IMR-90 (cell line): ENCODE data around the gene SLC6A7. TPM values are rescaled to one million over a fixed set of nuclear protein-coding genes. Genes with fewer than 3 reads are reported as not detected.

Experiments
- ATAC-seq: fragments of 200-7000 bp; cut with Tn5 transposase; 2 replicates; pipeline ENCODE4 v1.9.1; 2020; ENCODE audit warnings: low read depth, mild to moderate bottlenecking, moderate library complexity
- BruUV-seq: library from RNA; stranded (reverse); fragments of 400-500 nt; replicated peaks from 2 replicates; lab custom pipeline; 2021; lab: Mats Ljungman, UMichigan
- CTCF ChIA-PET: fragments of 300-600 bp; formaldehyde crosslinking; extraction: SDS; loops from one replicate; lab custom pipeline; 2021; ENCODE audit warnings: antibody characterized with exemption; lab: Yijun Ruan, JAX
- POLR2A ChIA-PET: fragments of 300-600 bp; sonication (Branson Sonifier 250); formaldehyde crosslinking; loops from one replicate; lab custom pipeline; 2022; ENCODE audit warnings: antibody characterized with exemption; ENCODE audit not compliant: unreplicated experiment; lab: Charles Lee
- DNase-seq: peaks from one replicate; pipeline ENCODE4 v3.0.0; 2013
- H2AFZ ChIP-seq: replicated peaks from 2 replicates; pipeline ENCODE3; 2013; ENCODE audit warnings: low read length, mild to moderate bottlenecking; ENCODE audit not compliant: poor library complexity
- H2AK5ac ChIP-seq: 2 replicates; pipeline ENCODE4 v1.6.1; 2013; ENCODE audit warnings: low read depth, low read length, inconsistent platforms
- H2AK9ac ChIP-seq: replicated peaks from 2 replicates; pipeline ENCODE3; 2013; ENCODE audit warnings: mild to moderate bottlenecking, low read depth, low read length, moderate library complexity; ENCODE audit not compliant: poor library complexity
- H2BK120ac ChIP-seq: 2 replicates; pipeline ENCODE4 v1.6.1; 2013; ENCODE audit warnings: low read depth, low read length, inconsistent platforms
- H2BK15ac ChIP-seq: 3 replicates; pipeline ENCODE4 v1.6.1; 2013; ENCODE audit warnings: low read depth, low read length, inconsistent platforms
- H2BK20ac ChIP-seq: 2 replicates; pipeline ENCODE4 v1.6.1; 2013; ENCODE audit warnings: low read depth, mild to moderate bottlenecking, inconsistent platforms, low read length, moderate library complexity
- H2BK5ac ChIP-seq: 2 replicates; pipeline ENCODE4 v1.6.1; 2013; ENCODE audit warnings: mild to moderate bottlenecking, low read depth, low read length, inconsistent platforms; ENCODE audit not compliant: poor library complexity, severe bottlenecking
- H3K14ac ChIP-seq: replicated peaks from 2 replicates; pipeline ENCODE4 v1.6.1; 2013; ENCODE audit warnings: low read depth, low read length, inconsistent platforms
- H3K18ac ChIP-seq: 2 replicates; pipeline ENCODE4 v1.6.1; 2013; ENCODE audit warnings: low read depth, low read length, control low read depth
- H3K23ac ChIP-seq: 2 replicates; pipeline ENCODE4 v1.6.1; 2013; ENCODE audit warnings: low read depth, low read length, inconsistent platforms
- H3K27ac ChIP-seq: 2 replicates; pipeline ENCODE4 v1.5.1; 2013; ENCODE audit warnings: mild to moderate bottlenecking, control low read depth, low read length; ENCODE audit not compliant: insufficient read depth
- H3K27me3 ChIP-seq: 2 replicates; pipeline ENCODE4 v1.6.1; 2013; ENCODE audit warnings: low read length; ENCODE audit not compliant: control insufficient read depth, insufficient read depth
- H3K36me3 ChIP-seq: 2 replicates; pipeline ENCODE4 v1.6.1; 2013; ENCODE audit warnings: low read length, mixed read lengths; ENCODE audit not compliant: control insufficient read depth, insufficient read depth
- H3K4ac ChIP-seq: 2 replicates; pipeline ENCODE4 v1.6.1; 2013; ENCODE audit warnings: low read depth, low read length, inconsistent platforms
- H3K4me1 ChIP-seq: 2 replicates; pipeline ENCODE4 v1.6.1; 2013; ENCODE audit warnings: low read length, mixed read lengths; ENCODE audit not compliant: control insufficient read depth, insufficient read depth
- H3K4me2 ChIP-seq: 2 replicates; pipeline ENCODE4 v1.6.1; 2013; ENCODE audit warnings: low read depth, mild to moderate bottlenecking, control low read depth, low read length, moderate library complexity
- H3K4me3 ChIP-seq: 2 replicates; pipeline ENCODE4 v1.5.1; 2013; ENCODE audit warnings: low read depth, mild to moderate bottlenecking, control low read depth, low read length, moderate library complexity; ENCODE audit not compliant: insufficient read depth
- H3K56ac ChIP-seq: 2 replicates; pipeline ENCODE4 v1.6.1; 2013; ENCODE audit warnings: low read length, inconsistent platforms; ENCODE audit not compliant: insufficient read depth; ENCODE audit errors: extremely low read depth
- H3K79me1 ChIP-seq, 2 experiments: 2 replicates each; pipeline ENCODE4 v1.6.1; 2013; ENCODE audit warnings: low read length in 2 of 2, inconsistent platforms in 1 of 2, low read depth in 1 of 2
- H3K9ac ChIP-seq: 2 replicates; pipeline ENCODE4 v1.6.1; 2013; ENCODE audit warnings: low read depth, low read length, control low read depth
- H3K9me1 ChIP-seq: 2 replicates; pipeline ENCODE4 v1.6.1; 2013; ENCODE audit warnings: low read length, inconsistent platforms; ENCODE audit not compliant: insufficient read depth
- H3K9me3 ChIP-seq: 2 replicates; pipeline ENCODE4 v1.6.1; 2013; ENCODE audit warnings: low read length; ENCODE audit not compliant: control insufficient read depth, insufficient read depth
- H4K20me1 ChIP-seq: 2 replicates; pipeline ENCODE4 v1.6.1; 2013; ENCODE audit warnings: low read length, inconsistent platforms; ENCODE audit not compliant: insufficient read depth
- H4K5ac ChIP-seq: 2 replicates; pipeline ENCODE4 v1.6.1; 2013; ENCODE audit warnings: mild to moderate bottlenecking, low read depth, low read length, control low read depth
- H4K8ac ChIP-seq, 2 experiments: 2 replicates each; pipeline ENCODE4 v1.6.1; 2013; ENCODE audit warnings: low read depth in 2 of 2, low read length in 2 of 2, control low read depth in 1 of 2, inconsistent platforms in 1 of 2
- H4K91ac ChIP-seq: 2 replicates; pipeline ENCODE4 v1.6.1; 2013; ENCODE audit warnings: low read depth, low read length, inconsistent platforms; ENCODE audit not compliant: insufficient read depth
- BHLHE40 ChIP-seq: fragments of 150-350 bp; IDR thresholded peaks from 2 replicates; pipeline ENCODE4 v1.6.1; 2016; ENCODE audit warnings: mild to moderate bottlenecking, low read depth, low read length
- CEBPB ChIP-seq: IDR thresholded peaks from 2 replicates; pipeline ENCODE4 v1.6.1; 2012; ENCODE audit warnings: low read depth, low read length, improper control_type of control experiment
- CHD1 ChIP-seq: IDR thresholded peaks from 2 replicates; pipeline ENCODE4 v1.6.1; 2012; ENCODE audit warnings: low read depth, low read length, improper control_type of control experiment
- FOS ChIP-seq: fragments of 150-350 bp; IDR thresholded peaks from 2 replicates; pipeline ENCODE4 v1.6.1; 2016; ENCODE audit warnings: low read depth, low read length
- MAFK ChIP-seq: IDR thresholded peaks from 2 replicates; pipeline ENCODE4 v1.6.1; 2012; ENCODE audit warnings: low read depth, low read length, improper control_type of control experiment
- MXI1 ChIP-seq: IDR thresholded peaks from 2 replicates; pipeline ENCODE4 v1.6.1; 2012; ENCODE audit warnings: low read depth, mild to moderate bottlenecking, low read length, moderate library complexity, borderline replicate concordance
- NFE2L2 ChIP-seq: fragments of 150-350 bp; IDR thresholded peaks from 2 replicates; pipeline ENCODE4 v1.6.1; 2016; ENCODE audit warnings: low read depth, mild to moderate bottlenecking, low read length
- POLR2A ChIP-seq: IDR thresholded peaks from 2 replicates; pipeline ENCODE4 v1.6.1; 2012; ENCODE audit warnings: mild to moderate bottlenecking, low read depth, low read length
- RAD21 ChIP-seq: IDR thresholded peaks from 2 replicates; pipeline ENCODE4 v1.6.1; 2012; ENCODE audit warnings: low read length, improper control_type of control experiment
- RFX5 ChIP-seq: IDR thresholded peaks from 2 replicates; pipeline ENCODE4 v1.8.0; 2012; ENCODE audit warnings: low read depth, mild to moderate bottlenecking, low read length, moderate library complexity
- SMC3 ChIP-seq: fragments of 150-350 bp; IDR thresholded peaks from 2 replicates; pipeline ENCODE4 v1.6.1; 2016; ENCODE audit warnings: low read depth, mild to moderate bottlenecking, antibody characterized with exemption, low read length, moderate library complexity
- WGBS, 2 experiments: methylation state at CpG; one replicate each; pipeline versions ENCODE4 v1.1.5 to v1.1.7; 2013; ENCODE audit warnings: missing lambda C conversion rate in 2 of 2; ENCODE audit not compliant: insufficient read length in 1 of 2; ENCODE audit errors: extremely low coverage in 2 of 2; 5-methylcytosine and 5-hydroxymethylcytosine counted together
- dilution Hi-C: fragments of 300-500 bp; cut with HindIII; formaldehyde crosslinking; loops from one replicate; pipeline ENCODE4 v1.14.3; 2018; ENCODE audit warnings: low sequenced_read_pairs; ENCODE audit not compliant: unreplicated experiment
- in situ Hi-C: fragments of 300-500 bp; cut with MboI; formaldehyde crosslinking; loops from 3 replicates; pipeline ENCODE4 v1.14.3; 2019; ENCODE audit warnings: low sequenced_read_pairs, inconsistent platforms, mixed read lengths
- intact Hi-C: fragments of 100-400 bp; cut with micrococcal nuclease; formaldehyde crosslinking; loops from 2 replicates; pipeline ENCODE4 v1.10.0; 2022
- polyA plus RNA-seq, 3 experiments: library from polyadenylated mRNA; depleted of rRNA; stranded (reverse); fragments of >200 nt; gene quantifications; 2 replicates each; pipeline ENCODE4 v1.2.3, GENCODE V29; 2012; ENCODE audit warnings: low replicate concordance in 1 of 3
- total RNA-seq: library from RNA; depleted of rRNA; stranded (reverse); fragments of >200 nt; gene quantifications from 2 replicates; pipeline ENCODE4 v1.2.3, GENCODE V29; 2012
- TF ChIP-seq, protein P1 (sequence below): conservative IDR thresholded peaks from 2 replicates; pipeline ENCODE4 v1.5.1; 2012; ENCODE audit warnings: mild to moderate bottlenecking, low read depth, low read length, improper control_type of control experiment
- TF ChIP-seq, protein P2 (sequence below): fragments of 150-350 bp; IDR thresholded peaks from 2 replicates; pipeline ENCODE4 v1.6.1; 2016; ENCODE audit warnings: low read depth, mild to moderate bottlenecking, low read length, moderate library complexity, borderline replicate concordance
- TF ChIP-seq, protein P3 (sequence below): fragments of 150-350 bp; IDR thresholded peaks from 2 replicates; pipeline ENCODE4 v1.6.1; 2017; ENCODE audit warnings: mild to moderate bottlenecking, antibody characterized with exemption, low read length, low read depth

Gene SLC6A7
- total and polyA plus RNA-seq, 2 of the 4 experiments (the other 2 are of a cell fraction) = under 0.01 TPM; not detected in 1

DNA sequence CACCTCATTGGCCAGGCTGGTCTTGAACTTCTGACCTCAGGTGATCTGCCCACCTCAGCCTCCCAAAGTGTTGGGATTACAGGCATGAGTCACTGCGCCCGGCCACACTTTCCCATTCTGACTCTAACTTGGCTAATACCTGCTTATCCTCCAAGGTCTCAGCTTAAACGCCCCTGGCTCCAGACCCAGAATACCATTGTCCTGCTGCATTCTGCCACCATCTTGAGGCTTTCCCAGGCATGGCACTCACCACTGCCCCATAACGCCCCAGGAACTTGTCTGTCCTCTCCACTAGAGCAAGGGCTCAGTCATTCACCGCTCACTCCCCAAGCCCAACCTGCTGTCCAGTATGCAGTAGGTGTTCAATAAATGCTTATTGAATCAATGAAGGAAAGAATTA, 59.9 kb downstream of the SLC6A7 start:
- no peak overlapping the region for H3K23ac ChIP-seq
- H3K27me3 ChIP-seq = no peaks in the 10 kb centered on the region; the same call in 1 of the 2 replicates
- H3K79me1 ChIP-seq = no peaks in the 10 kb centered on the region
- H3K9me1 ChIP-seq = no peaks in the 10 kb centered on the region; the same call in 1 of the 2 replicates
- no peaks in the 10 kb centered on the region for H4K20me1 ChIP-seq
- no peaks in the 10 kb centered on the region for H3K9me3 ChIP-seq
- no peak overlapping the region for H2BK5ac ChIP-seq
- 74% methylated on average over 3 of the region's 5 CpGs; no CpG with 5 or more reads in 1 of the 2 experiments for WGBS, 2 experiments
- no peak overlapping the region for H3K18ac ChIP-seq
- H3K27ac ChIP-seq = no peak overlapping the region
- H3K56ac ChIP-seq = no peak overlapping the region
- TF ChIP-seq BHLHE40 (no peak), POLR2A (no peak), NFE2L2 (no peak), MAFK (no peak), FOS (no peak), RFX5 (no peak), RAD21 (no peak), CHD1 (no peak), SMC3 (no peak), CEBPB (no peak), MXI1 (no peak)
- TF ChIP-seq, protein P1, sequence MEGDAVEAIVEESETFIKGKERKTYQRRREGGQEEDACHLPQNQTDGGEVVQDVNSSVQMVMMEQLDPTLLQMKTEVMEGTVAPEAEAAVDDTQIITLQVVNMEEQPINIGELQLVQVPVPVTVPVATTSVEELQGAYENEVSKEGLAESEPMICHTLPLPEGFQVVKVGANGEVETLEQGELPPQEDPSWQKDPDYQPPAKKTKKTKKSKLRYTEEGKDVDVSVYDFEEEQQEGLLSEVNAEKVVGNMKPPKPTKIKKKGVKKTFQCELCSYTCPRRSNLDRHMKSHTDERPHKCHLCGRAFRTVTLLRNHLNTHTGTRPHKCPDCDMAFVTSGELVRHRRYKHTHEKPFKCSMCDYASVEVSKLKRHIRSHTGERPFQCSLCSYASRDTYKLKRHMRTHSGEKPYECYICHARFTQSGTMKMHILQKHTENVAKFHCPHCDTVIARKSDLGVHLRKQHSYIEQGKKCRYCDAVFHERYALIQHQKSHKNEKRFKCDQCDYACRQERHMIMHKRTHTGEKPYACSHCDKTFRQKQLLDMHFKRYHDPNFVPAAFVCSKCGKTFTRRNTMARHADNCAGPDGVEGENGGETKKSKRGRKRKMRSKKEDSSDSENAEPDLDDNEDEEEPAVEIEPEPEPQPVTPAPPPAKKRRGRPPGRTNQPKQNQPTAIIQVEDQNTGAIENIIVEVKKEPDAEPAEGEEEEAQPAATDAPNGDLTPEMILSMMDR = no peak
- TF ChIP-seq, protein P2, sequence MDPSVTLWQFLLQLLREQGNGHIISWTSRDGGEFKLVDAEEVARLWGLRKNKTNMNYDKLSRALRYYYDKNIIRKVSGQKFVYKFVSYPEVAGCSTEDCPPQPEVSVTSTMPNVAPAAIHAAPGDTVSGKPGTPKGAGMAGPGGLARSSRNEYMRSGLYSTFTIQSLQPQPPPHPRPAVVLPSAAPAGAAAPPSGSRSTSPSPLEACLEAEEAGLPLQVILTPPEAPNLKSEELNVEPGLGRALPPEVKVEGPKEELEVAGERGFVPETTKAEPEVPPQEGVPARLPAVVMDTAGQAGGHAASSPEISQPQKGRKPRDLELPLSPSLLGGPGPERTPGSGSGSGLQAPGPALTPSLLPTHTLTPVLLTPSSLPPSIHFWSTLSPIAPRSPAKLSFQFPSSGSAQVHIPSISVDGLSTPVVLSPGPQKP = no peak
- TF ChIP-seq, protein P3, sequence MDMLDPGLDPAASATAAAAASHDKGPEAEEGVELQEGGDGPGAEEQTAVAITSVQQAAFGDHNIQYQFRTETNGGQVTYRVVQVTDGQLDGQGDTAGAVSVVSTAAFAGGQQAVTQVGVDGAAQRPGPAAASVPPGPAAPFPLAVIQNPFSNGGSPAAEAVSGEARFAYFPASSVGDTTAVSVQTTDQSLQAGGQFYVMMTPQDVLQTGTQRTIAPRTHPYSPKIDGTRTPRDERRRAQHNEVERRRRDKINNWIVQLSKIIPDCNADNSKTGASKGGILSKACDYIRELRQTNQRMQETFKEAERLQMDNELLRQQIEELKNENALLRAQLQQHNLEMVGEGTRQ = no peak
- H2BK120ac ChIP-seq = no peak overlapping the region
- no peak overlapping the region for H3K9ac ChIP-seq
- no peak overlapping the region for H4K8ac ChIP-seq
- intact Hi-C loops (no loop called here), dilution Hi-C loops (no loop called here), in situ Hi-C loops (no loop called here)
- H2BK15ac ChIP-seq = no peak overlapping the region
- no peak for ATAC-seq
- H2AFZ ChIP-seq = no peak overlapping the region
- peaks cover 8% of the 10 kb centered on the region; the same call in 1 of the 2 replicates for H3K4me1 ChIP-seq
- BruUV-seq = no TSS peak
- H3K14ac ChIP-seq = no peak overlapping the region
- no peak overlapping the region for H4K5ac ChIP-seq
- H3K4me2 ChIP-seq = no peak overlapping the region
- H3K4me3 ChIP-seq = no peak overlapping the region
- H4K91ac ChIP-seq = no peak overlapping the region
- no peak overlapping the region for H2BK20ac ChIP-seq
- H2AK9ac ChIP-seq = no peak overlapping the region
- CTCF ChIA-PET = no interaction called here
- H2AK5ac ChIP-seq = no peak overlapping the region
- H3K4ac ChIP-seq = no peak overlapping the region
- H3K36me3 ChIP-seq = no peaks in the 10 kb centered on the region
- DNase-seq = no peak
- POLR2A ChIA-PET = no interaction called here
